GM18507 (cell line): ENCODE results near the gene PCSK6.
"Not testable (repeated sequence)": the region's sequence is repeated elsewhere in the genome, so short reads cannot be mapped to it uniquely, and the experiment has no call there.

ENCODE experiments used
- DNase-seq: peaks from one replicate; pipeline ENCODE4 v3.0.0; 2011; ENCODE audit warnings: low read depth; ENCODE audit not compliant: insufficient read length; ENCODE audit errors: extremely low spot score
- FAIRE-seq: peaks from 2 replicates; lab custom pipeline; 2011; peaks lifted over from hg19 to GRCh38; lab: Jason Lieb, UNC

PCSK6 gene

GRCh38 chr15:101308604-101309435 is 180.7 kb downstream of the PCSK6 start:
- FAIRE-seq: no peak
- DNase-seq: no peak

- FAIRE-seq (no peak), DNase-seq (no peak)
These were observed 181.5 kb downstream of the PCSK6 start for GRCh38 chr15:101307897-101308603.

GRCh38 chr15:101307048-101307896 is 182.2 kb downstream of the PCSK6 start:
- FAIRE-seq (no peak), DNase-seq (no peak)

GRCh38 chr15:101306341-101307047 is 183.0 kb downstream of the PCSK6 start:
- FAIRE-seq (no peak), DNase-seq (no peak)

GRCh38 chr15:101305820-101306255 is 183.7 kb downstream of the PCSK6 start:
- FAIRE-seq (no peak), DNase-seq (no peak)

- DNase-seq (no peak), FAIRE-seq (no peak)
These were observed 186.1 kb downstream of the PCSK6 start for GRCh38 chr15:101303408-101303807.

GRCh38 chr15:101296418-101297405 is 192.8 kb downstream of the PCSK6 start:
- FAIRE-seq (no peak), DNase-seq (no peak)

GRCh38 chr15:101295607-101296161 is 193.8 kb downstream of the PCSK6 start:
- FAIRE-seq (no peak), DNase-seq (no peak)

- FAIRE-seq: peak; percentile 80
- DNase-seq: peak; percentile 97
These were observed 194.5 kb downstream of the PCSK6 start, which contains the start of gene SNRPA1 for GRCh38 chr15:101294731-101295606. TSS of gene SNRPA1 (minus strand) at chr15:101295248. CDS start at chr15:101295178, 70 bp downstream.

- no peak for DNase-seq
- no peak for FAIRE-seq
These were observed 196.4 kb downstream of the PCSK6 start for GRCh38 chr15:101293122-101293521.

- DNase-seq: no peak
- peak; percentile 45 for FAIRE-seq
These were observed 200.5 kb downstream of the PCSK6 start for GRCh38 chr15:101288905-101289513.

- not testable (repeated sequence) for DNase-seq, FAIRE-seq
These were observed 202.2 kb downstream of the PCSK6 start for GRCh38 chr15:101287342-101287741.

GRCh38 chr15:101286471-101287114 is 202.9 kb downstream of the PCSK6 start:
- no peak for DNase-seq
- FAIRE-seq: no peak

GRCh38 chr15:101283931-101284330 is 205.6 kb downstream of the PCSK6 start:
- DNase-seq (no peak), FAIRE-seq (no peak)

GRCh38 chr15:101280007-101280406 is 209.5 kb downstream of the PCSK6 start:
- FAIRE-seq (no peak), DNase-seq (no peak)

- DNase-seq (no peak), FAIRE-seq (no peak)
These were observed 211.5 kb downstream of the PCSK6 start for GRCh38 chr15:101277943-101278564.
